GM19239 (cell line): Measurements from ENCODE around the gene NELFB.

Experiments used
- DNase-seq: peaks from one replicate; pipeline ENCODE4 v3.0.0; 2011; ENCODE audit warnings: low spot score; ENCODE audit not compliant: insufficient read length
- FAIRE-seq: peaks from 2 replicates; lab custom pipeline; 2011; peaks lifted over from hg19 to GRCh38; lab: Jason Lieb, UNC

The NELFB gene

DNA sequence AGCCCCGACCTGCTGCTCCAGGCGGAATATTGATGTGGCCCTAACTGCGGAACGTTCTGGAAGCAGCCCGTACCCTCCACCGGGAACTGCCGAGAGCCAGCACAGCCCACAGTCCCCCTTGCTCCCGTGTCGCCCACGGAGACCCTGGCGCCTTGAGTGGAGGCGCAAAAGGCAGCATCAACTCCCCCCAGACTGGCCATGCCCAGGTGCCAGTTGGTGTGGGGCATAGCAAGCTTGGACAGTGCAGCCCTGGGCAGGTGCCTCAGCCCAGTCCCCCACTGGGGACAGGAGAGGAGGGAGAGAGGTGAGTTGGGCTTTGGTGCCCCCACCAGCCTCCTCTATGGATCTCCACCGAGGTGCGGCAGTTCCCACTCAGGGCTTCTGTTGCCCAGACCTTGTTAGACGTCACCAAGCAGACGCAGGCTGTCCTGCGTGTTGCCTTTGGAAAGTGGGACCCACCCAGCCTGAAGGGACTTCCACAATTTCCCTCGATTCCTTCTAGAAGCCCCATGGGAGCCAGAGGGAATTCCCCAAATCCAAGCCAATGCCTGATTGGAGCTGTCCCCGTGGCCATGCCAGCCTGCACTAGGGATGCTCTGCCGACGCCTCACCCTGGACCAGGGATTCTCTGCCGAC, 66.7 kb downstream of the NELFB start:
- FAIRE-seq: no peak
- DNase-seq: no peak
